ENCODE measurements around the gene PEX11B. TPM values are rescaled to one million over a fixed set of nuclear protein-coding genes. Genes with fewer than 3 reads are reported as not detected.

PEX11B gene
- total and polyA plus RNA-seq, 5 donors from 2014 or later = 14.2 to 71.8 (median 58.3) TPM

- Mint-ChIP-seq H3K4me1 (peaks cover 32 to 76% (median 64%) of the 10 kb centered on the region in 4 donors), H3K36me3 (peaks cover 10% of the 10 kb centered on the region), H3K27me3 (no peaks in the 10 kb centered on the region), H3K9me3 (no peaks in the 10 kb centered on the region), H3K27ac (peak overlapping the region; percentile 85 to 96 (median 91)), H3K4me3 (peak overlapping the region; percentile 96 to 100 (median 96))
- no peaks in the 10 kb centered on the region for H3K9me3 ChIP-seq (ENCODE audit: control insufficient read depth in 2 of 2, low read length in 2 of 2)
- peaks cover 5% of the 10 kb centered on the region for H3K36me3 ChIP-seq (ENCODE audit: control insufficient read depth, insufficient read depth, low read length)
- H3K27me3 ChIP-seq (ENCODE audit: control insufficient read depth, insufficient read depth, low read length) = no peaks in the 10 kb centered on the region
- peak overlapping the region; percentile 85 for H3K27ac ChIP-seq (ENCODE audit: insufficient read depth, low read length, poor library complexity, severe bottlenecking)
- H3K4me3 ChIP-seq (ENCODE audit: low read depth, low read length) = peak overlapping the region; percentile 93
- peaks cover 68% of the 10 kb centered on the region for H3K4me1 ChIP-seq (ENCODE audit: control insufficient read depth, insufficient read depth, low read length, poor library complexity, severe bottlenecking)
- DNase-seq (peak in 2 of 3 donors; percentile 19 to 64), ATAC-seq (ENCODE audit: low read depth in 2 of 2) (no peak)
Observed at GRCh38 chr1:145956781-145957442, 38.4 kb upstream of the PEX11B start.

GRCh38 chr1:145956361-145956760 is 37.8 kb upstream of the PEX11B start:
- Histone ChIP-seq H3K36me3 (ENCODE audit: control insufficient read depth, insufficient read depth, low read length) (peaks cover 9% of the 10 kb centered on the region), H3K4me3 (ENCODE audit: low read depth, low read length) (peak overlapping the region; percentile 93), H3K27me3 (ENCODE audit: control insufficient read depth, insufficient read depth, low read length) (no peaks in the 10 kb centered on the region), H3K9me3 (ENCODE audit: control insufficient read depth in 2 of 2, low read length in 2 of 2) (no peaks in the 10 kb centered on the region), H3K4me1 (ENCODE audit: control insufficient read depth, insufficient read depth, low read length, poor library complexity, severe bottlenecking) (peaks cover 67% of the 10 kb centered on the region), H3K27ac (ENCODE audit: insufficient read depth, low read length, poor library complexity, severe bottlenecking) (peak overlapping the region; percentile 85)
- Mint-ChIP-seq H3K4me3 (peak overlapping the region; percentile 96 to 100 (median 96)), H3K27me3 (no peaks in the 10 kb centered on the region), H3K27ac (peak overlapping the region in 2 of 3 donors; percentile 85 to 91), H3K4me1 (peaks cover 37 to 76% (median 66%) of the 10 kb centered on the region in 4 donors), H3K9me3 (no peaks in the 10 kb centered on the region), H3K36me3 (peaks cover 15% of the 10 kb centered on the region)
- ATAC-seq (ENCODE audit: low read depth in 2 of 2) (no peak), DNase-seq (no peak)

- no peaks in the 10 kb centered on the region for H3K9me3 Mint-ChIP-seq
- DNase-seq = no peak
- no peaks in the 10 kb centered on the region for H3K27me3 ChIP-seq (ENCODE audit: control insufficient read depth, insufficient read depth, low read length)
- peaks cover 37 to 85% (median 67%) of the 10 kb centered on the region in 4 donors for H3K4me1 Mint-ChIP-seq
- no peak for ATAC-seq (ENCODE audit: low read depth in 2 of 2)
- H3K4me1 ChIP-seq (ENCODE audit: control insufficient read depth, insufficient read depth, low read length, poor library complexity, severe bottlenecking) = peaks cover 63% of the 10 kb centered on the region
- no peaks in the 10 kb centered on the region for H3K9me3 ChIP-seq (ENCODE audit: control insufficient read depth in 2 of 2, low read length in 2 of 2)
- peak overlapping the region; percentile 96 to 100 (median 96) for H3K4me3 Mint-ChIP-seq
- H3K27ac Mint-ChIP-seq = peak overlapping the region in 1 of 3 donors; percentile 52
- peak overlapping the region; percentile 93 for H3K4me3 ChIP-seq (ENCODE audit: low read depth, low read length)
- peaks cover 18% of the 10 kb centered on the region for H3K36me3 Mint-ChIP-seq
- H3K36me3 ChIP-seq (ENCODE audit: control insufficient read depth, insufficient read depth, low read length) = peaks cover 12% of the 10 kb centered on the region
- H3K27ac ChIP-seq (ENCODE audit: insufficient read depth, low read length, poor library complexity, severe bottlenecking) = no peak overlapping the region
- no peaks in the 10 kb centered on the region for H3K27me3 Mint-ChIP-seq
Observed at GRCh38 chr1:145955436-145955835, 36.9 kb upstream of the PEX11B start.

- no peak overlapping the region for H3K4me3 ChIP-seq (ENCODE audit: low read depth, low read length)
- no peak overlapping the region for H3K27ac ChIP-seq (ENCODE audit: insufficient read depth, low read length, poor library complexity, severe bottlenecking)
- H3K36me3 ChIP-seq (ENCODE audit: control insufficient read depth, insufficient read depth, low read length) = peaks cover 16% of the 10 kb centered on the region
- no peaks in the 10 kb centered on the region for H3K9me3 ChIP-seq (ENCODE audit: control insufficient read depth in 2 of 2, low read length in 2 of 2)
- ATAC-seq (ENCODE audit: low read depth in 2 of 2) (no peak), DNase-seq (no peak)
- Mint-ChIP-seq H3K9me3 (no peaks in the 10 kb centered on the region), H3K27ac (peak overlapping the region in 2 of 3 donors; percentile 39 to 42), H3K27me3 (no peaks in the 10 kb centered on the region), H3K4me1 (peaks cover 43 to 86% (median 69%) of the 10 kb centered on the region in 4 donors), H3K4me3 (peak overlapping the region; percentile 36 to 96 (median 57)), H3K36me3 (peaks cover 24% of the 10 kb centered on the region)
- peaks cover 57% of the 10 kb centered on the region for H3K4me1 ChIP-seq (ENCODE audit: control insufficient read depth, insufficient read depth, low read length, poor library complexity, severe bottlenecking)
- no peaks in the 10 kb centered on the region for H3K27me3 ChIP-seq (ENCODE audit: control insufficient read depth, insufficient read depth, low read length)
Observed at GRCh38 chr1:145953861-145954260, 35.3 kb upstream of the PEX11B start.

GRCh38 chr1:145952903-145953302 is 34.4 kb upstream of the PEX11B start:
- peaks cover 39 to 82% (median 65%) of the 10 kb centered on the region in 4 donors for H3K4me1 Mint-ChIP-seq
- Histone ChIP-seq H3K4me3 (ENCODE audit: low read depth, low read length) (no peak overlapping the region), H3K4me1 (ENCODE audit: control insufficient read depth, insufficient read depth, low read length, poor library complexity, severe bottlenecking) (peaks cover 48% of the 10 kb centered on the region), H3K9me3 (ENCODE audit: control insufficient read depth in 2 of 2, low read length in 2 of 2) (no peaks in the 10 kb centered on the region), H3K27me3 (ENCODE audit: control insufficient read depth, insufficient read depth, low read length) (no peaks in the 10 kb centered on the region), H3K27ac (ENCODE audit: insufficient read depth, low read length, poor library complexity, severe bottlenecking) (no peak overlapping the region), H3K36me3 (ENCODE audit: control insufficient read depth, insufficient read depth, low read length) (peaks cover 19% of the 10 kb centered on the region)
- H3K9me3 Mint-ChIP-seq = no peaks in the 10 kb centered on the region
- ATAC-seq (ENCODE audit: low read depth in 2 of 2) (no peak), DNase-seq (no peak)
- no peaks in the 10 kb centered on the region for H3K27me3 Mint-ChIP-seq
- H3K36me3 Mint-ChIP-seq = peaks cover 24% of the 10 kb centered on the region
- H3K27ac Mint-ChIP-seq = no peak overlapping the region
- H3K4me3 Mint-ChIP-seq = no peak overlapping the region

- Mint-ChIP-seq H3K27me3 (no peaks in the 10 kb centered on the region), H3K36me3 (peaks cover 24% of the 10 kb centered on the region), H3K27ac (peak overlapping the region in 2 of 3 donors; percentile 45 to 56), H3K9me3 (no peaks in the 10 kb centered on the region), H3K4me3 (peak overlapping the region in 2 of 4 donors; percentile 22 to 66), H3K4me1 (peaks cover 37 to 84% (median 63%) of the 10 kb centered on the region in 4 donors)
- H3K27me3 ChIP-seq (ENCODE audit: control insufficient read depth, insufficient read depth, low read length) = no peaks in the 10 kb centered on the region
- peaks cover 40% of the 10 kb centered on the region for H3K4me1 ChIP-seq (ENCODE audit: control insufficient read depth, insufficient read depth, low read length, poor library complexity, severe bottlenecking)
- H3K4me3 ChIP-seq (ENCODE audit: low read depth, low read length) = no peak overlapping the region
- DNase-seq (no peak), ATAC-seq (ENCODE audit: low read depth in 2 of 2) (no peak)
- H3K9me3 ChIP-seq (ENCODE audit: control insufficient read depth in 2 of 2, low read length in 2 of 2) = no peaks in the 10 kb centered on the region
- H3K36me3 ChIP-seq (ENCODE audit: control insufficient read depth, insufficient read depth, low read length) = peaks cover 25% of the 10 kb centered on the region
- H3K27ac ChIP-seq (ENCODE audit: insufficient read depth, low read length, poor library complexity, severe bottlenecking) = no peak overlapping the region
Observed at GRCh38 chr1:145951526-145951925, 33.0 kb upstream of the PEX11B start.

- H3K4me3 Mint-ChIP-seq = peak overlapping the region in 1 of 4 donors; percentile 22
- H3K27me3 ChIP-seq (ENCODE audit: control insufficient read depth, insufficient read depth, low read length) = no peaks in the 10 kb centered on the region
- H3K9me3 ChIP-seq (ENCODE audit: control insufficient read depth in 2 of 2, low read length in 2 of 2) = no peaks in the 10 kb centered on the region
- H3K9me3 Mint-ChIP-seq = no peaks in the 10 kb centered on the region
- H3K4me1 Mint-ChIP-seq = peaks cover 25 to 63% (median 45%) of the 10 kb centered on the region in 4 donors
- H3K36me3 ChIP-seq (ENCODE audit: control insufficient read depth, insufficient read depth, low read length) = peaks cover 31% of the 10 kb centered on the region
- no peak overlapping the region for H3K27ac ChIP-seq (ENCODE audit: insufficient read depth, low read length, poor library complexity, severe bottlenecking)
- H3K27ac Mint-ChIP-seq = peak overlapping the region in 2 of 3 donors; percentile 0 to 68
- DNase-seq (no peak), ATAC-seq (ENCODE audit: low read depth in 2 of 2) (no peak)
- H3K4me1 ChIP-seq (ENCODE audit: control insufficient read depth, insufficient read depth, low read length, poor library complexity, severe bottlenecking) = peaks cover 17% of the 10 kb centered on the region
- no peak overlapping the region for H3K4me3 ChIP-seq (ENCODE audit: low read depth, low read length)
- no peaks in the 10 kb centered on the region for H3K27me3 Mint-ChIP-seq
- H3K36me3 Mint-ChIP-seq = peaks cover 24% of the 10 kb centered on the region
Observed at GRCh38 chr1:145949219-145949618, 30.7 kb upstream of the PEX11B start.

GRCh38 chr1:145947551-145947950 is 29.0 kb upstream of the PEX11B start:
- H3K36me3 Mint-ChIP-seq = peaks cover 26% of the 10 kb centered on the region
- peaks cover 21 to 55% (median 40%) of the 10 kb centered on the region in 4 donors for H3K4me1 Mint-ChIP-seq
- DNase-seq = no peak
- peaks cover 11% of the 10 kb centered on the region for H3K4me1 ChIP-seq (ENCODE audit: control insufficient read depth, insufficient read depth, low read length, poor library complexity, severe bottlenecking)
- H3K9me3 ChIP-seq (ENCODE audit: control insufficient read depth in 2 of 2, low read length in 2 of 2) = no peaks in the 10 kb centered on the region
- no peaks in the 10 kb centered on the region for H3K9me3 Mint-ChIP-seq
- H3K27ac Mint-ChIP-seq = peak overlapping the region in 2 of 3 donors; percentile 32 to 51
- ATAC-seq (ENCODE audit: low read depth in 2 of 2) = no peak
- no peak overlapping the region for H3K4me3 Mint-ChIP-seq
- H3K27me3 Mint-ChIP-seq = no peaks in the 10 kb centered on the region
- H3K27me3 ChIP-seq (ENCODE audit: control insufficient read depth, insufficient read depth, low read length) = no peaks in the 10 kb centered on the region
- no peak overlapping the region for H3K4me3 ChIP-seq (ENCODE audit: low read depth, low read length)
- H3K36me3 ChIP-seq (ENCODE audit: control insufficient read depth, insufficient read depth, low read length) = peaks cover 42% of the 10 kb centered on the region
- H3K27ac ChIP-seq (ENCODE audit: insufficient read depth, low read length, poor library complexity, severe bottlenecking) = no peak overlapping the region

Measured in CD4-positive, CD25-positive, alpha-beta regulatory T cell (primary cell).